ENCODE measurements around the gene ALG1L2. TPM values are rescaled to one million over a fixed set of nuclear protein-coding genes. Genes with fewer than 3 reads are reported as not detected.
A peak's percentile ranks its signal among the peaks of the same experiment; 100 is the strongest.
"Not testable (repeated sequence)": the region's sequence is repeated elsewhere in the genome, so short reads cannot be mapped to it uniquely, and the experiment has no call there.

Gene ALG1L2
- total RNA-seq, 1 experiment from 2014 or later, result 2.6 TPM

DNA sequence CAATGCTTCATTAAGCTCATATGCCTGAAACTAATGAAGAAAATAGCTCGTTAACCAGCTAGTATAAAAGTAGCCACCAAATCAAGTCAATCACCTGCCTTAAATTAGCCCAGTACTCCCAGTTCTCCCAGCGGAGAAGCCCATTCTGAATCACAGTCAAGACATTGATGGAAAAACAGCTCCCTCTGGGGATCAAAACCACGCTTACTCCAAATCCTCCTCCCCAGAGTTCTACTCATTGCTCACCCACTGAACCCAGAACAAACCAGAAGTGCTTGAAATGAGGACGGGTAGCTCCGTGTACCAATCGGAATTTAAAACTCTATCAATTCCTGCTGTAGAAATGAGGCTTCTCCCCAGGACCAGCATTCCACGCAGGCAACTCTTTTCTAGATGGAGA is 54.7 kb downstream of the ALG1L2 start:
- intact Hi-C loops (cut with micrococcal nuclease; ENCODE audit: unreplicated experiment); H4K20me1 ChIP-seq (ENCODE audit: insufficient read depth); POLR2A ChIA-PET (ENCODE audit: unreplicated experiment); H3K9me2 ChIP-seq (ENCODE audit: insufficient read depth); H3K9me3 ChIP-seq (ENCODE audit: insufficient read depth, low read depth); H3K4me2 ChIP-seq; H3K27ac ChIP-seq; H3K79me2 ChIP-seq (ENCODE audit: low read depth); BruUV-seq (replicated peaks); CTCF ChIA-PET; H3K4me1 ChIP-seq (replicated peaks; ENCODE audit: insufficient read depth); H3K36me3 ChIP-seq (ENCODE audit: low read depth); H3K4me3 ChIP-seq; H3K27me3 ChIP-seq (ENCODE audit: insufficient read depth, low read depth); H2AFZ ChIP-seq; DNase-seq; H3F3A ChIP-seq (ENCODE audit: insufficient read depth, low read depth): not testable (repeated sequence)
- peak; percentile 29; the same call in 1 of the 2 replicates for TF ChIP-seq CTCF (conservative IDR thresholded peaks at IDR 0.05)

- H3K9me3 ChIP-seq (ENCODE audit: insufficient read depth, low read depth); H3K4me3 ChIP-seq; DNase-seq; H3K9me2 ChIP-seq (ENCODE audit: insufficient read depth); POLR2A ChIA-PET (ENCODE audit: unreplicated experiment); H3K27me3 ChIP-seq (ENCODE audit: insufficient read depth, low read depth); intact Hi-C loops (cut with micrococcal nuclease; ENCODE audit: unreplicated experiment); BruUV-seq (replicated peaks); H2AFZ ChIP-seq; H3K36me3 ChIP-seq (ENCODE audit: low read depth); H3K4me1 ChIP-seq (replicated peaks; ENCODE audit: insufficient read depth); H3K4me2 ChIP-seq; H4K20me1 ChIP-seq (ENCODE audit: insufficient read depth); H3F3A ChIP-seq (ENCODE audit: insufficient read depth, low read depth); H3K27ac ChIP-seq; CTCF ChIA-PET; H3K79me2 ChIP-seq (ENCODE audit: low read depth): not testable (repeated sequence)
Observed at GRCh38 chr3:130137685-130138084, 56.1 kb downstream of the ALG1L2 start.

DNA sequence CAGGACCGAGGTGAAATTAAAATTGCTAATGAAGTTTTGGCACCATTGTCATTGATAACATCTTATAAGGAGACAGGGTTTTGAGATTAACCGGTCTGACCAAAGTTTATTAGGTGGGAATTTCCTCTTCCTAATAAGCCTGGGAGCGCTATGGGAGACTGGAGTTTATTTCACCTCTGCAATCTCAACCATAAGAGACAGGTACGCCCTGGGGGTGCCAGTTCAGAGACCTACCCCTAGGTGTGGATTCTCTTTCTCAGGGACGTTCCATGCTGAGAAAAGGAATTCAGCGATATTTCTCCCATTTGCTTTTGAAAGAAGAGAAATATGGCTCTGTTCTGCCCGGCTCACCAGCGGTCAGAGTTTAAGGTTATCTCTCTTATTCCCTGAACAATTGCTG is 57.4 kb downstream of the ALG1L2 start:
- BruUV-seq (replicated peaks); H3K9me3 ChIP-seq (ENCODE audit: insufficient read depth, low read depth); H3K9me2 ChIP-seq (ENCODE audit: insufficient read depth); H3K36me3 ChIP-seq (ENCODE audit: low read depth); H3K79me2 ChIP-seq (ENCODE audit: low read depth); H3K4me2 ChIP-seq; intact Hi-C loops (cut with micrococcal nuclease; ENCODE audit: unreplicated experiment); H3F3A ChIP-seq (ENCODE audit: insufficient read depth, low read depth); H3K27me3 ChIP-seq (ENCODE audit: insufficient read depth, low read depth); POLR2A ChIA-PET (ENCODE audit: unreplicated experiment); H2AFZ ChIP-seq; DNase-seq; H3K4me1 ChIP-seq (replicated peaks; ENCODE audit: insufficient read depth); CTCF ChIA-PET; H3K27ac ChIP-seq; H3K4me3 ChIP-seq; H4K20me1 ChIP-seq (ENCODE audit: insufficient read depth): not testable (repeated sequence)

DNA sequence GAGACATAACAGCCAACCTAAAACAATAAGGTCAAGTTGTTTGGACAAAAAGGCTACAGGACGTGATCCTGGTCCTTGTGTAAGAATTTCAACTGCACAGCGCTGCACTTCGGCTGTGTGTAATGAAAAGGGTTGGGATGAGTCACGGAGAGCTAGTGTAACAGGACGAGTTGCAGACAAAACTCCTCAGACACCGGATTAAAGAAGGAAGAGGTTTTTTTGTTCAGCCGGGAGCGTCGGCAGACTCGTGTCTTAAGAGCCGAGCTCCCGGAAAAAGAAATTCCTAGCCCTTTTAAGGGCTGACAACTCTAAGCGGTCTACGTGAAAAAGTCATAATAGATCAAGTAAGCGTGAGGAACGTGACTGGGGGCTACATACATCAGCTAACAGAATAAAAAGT is 59.1 kb downstream of the ALG1L2 start:
- intact Hi-C loops (cut with micrococcal nuclease; ENCODE audit: unreplicated experiment); BruUV-seq (replicated peaks): not testable (repeated sequence)

More for the DNA sequence above, 59.1 kb downstream of the ALG1L2 start:
- Histone ChIP-seq H3K27me3 (ENCODE audit: insufficient read depth, low read depth) (peaks cover 14% of the 10 kb centered on the region; the same call in 1 of the 2 replicates), H3K4me2 (peak overlapping the region; percentile 49)
- not testable (repeated sequence) for H3K79me2 ChIP-seq (ENCODE audit: low read depth); H3K36me3 ChIP-seq (ENCODE audit: low read depth); H3K27ac ChIP-seq; H3K9me3 ChIP-seq (ENCODE audit: insufficient read depth, low read depth); H3K9me2 ChIP-seq (ENCODE audit: insufficient read depth); H3K4me3 ChIP-seq; H2AFZ ChIP-seq; H4K20me1 ChIP-seq (ENCODE audit: insufficient read depth); H3F3A ChIP-seq (ENCODE audit: insufficient read depth, low read depth); H3K4me1 ChIP-seq (replicated peaks; ENCODE audit: insufficient read depth)
- peak; percentile 18 to 34 for DNase-seq
- POLR2A ChIA-PET (ENCODE audit: unreplicated experiment), result interaction anchor here (0.6 kb wide), 1 partner anchor 69 kb away, joined by 4 read pairs; no protein-coding TSS in a partner anchor
- CTCF ChIA-PET, result interaction anchor here (0.6 kb wide), 1 partner anchor 265 kb away, joined by 3 read pairs; no protein-coding TSS in a partner anchor

Data from PC-9 (cell line).